ENCODE data around the gene TMEM213. TPM values are rescaled to one million over a fixed set of nuclear protein-coding genes. Genes with fewer than 3 reads are reported as not detected.

The TMEM213 gene
- total RNA-seq, 1 donor from 2014 or later, result not detected

- peaks cover 2% of the 10 kb centered on the region for H3K9me3 Mint-ChIP-seq
These were observed 35.8 kb downstream of the TMEM213 start for GRCh38 chr7:138833596-138833995.

GRCh38 chr7:138834583-138834982 is 36.8 kb downstream of the TMEM213 start:
- no peaks in the 10 kb centered on the region for H4K20me1 ChIP-seq (ENCODE audit: low read depth)
- Mint-ChIP-seq H3K36me3 (peaks cover 34% of the 10 kb centered on the region), H3K27me3 (ENCODE audit: insufficient read depth, low read depth) (no peaks in the 10 kb centered on the region), H3K4me1 (no peaks in the 10 kb centered on the region), H3K9me3 (peaks cover 1% of the 10 kb centered on the region), H3K4me3 (no peak overlapping the region), H3K27ac (no peak overlapping the region)
- no peak overlapping the region for H3K4me3 ChIP-seq
- no peak overlapping the region for H3K9ac ChIP-seq
- no peaks in the 10 kb centered on the region for H3F3A ChIP-seq (ENCODE audit: low read depth)
- H3K27ac ChIP-seq, result no peak overlapping the region
- no peak overlapping the region for H2AFZ ChIP-seq (replicated peaks)
- no peaks in the 10 kb centered on the region for H3K36me3 ChIP-seq
- no peaks in the 10 kb centered on the region for H3K79me2 ChIP-seq (ENCODE audit: low read depth)
- TF ChIP-seq CTCF (IDR thresholded peaks at IDR 0.05) (no peak), EZH2phosphoT487 (IDR thresholded peaks at IDR 0.05) (no peak), EZH2 (IDR thresholded peaks at IDR 0.05) (no peak)
- no peaks in the 10 kb centered on the region for H3K9me3 ChIP-seq (ENCODE audit: low read depth)
- DNase-seq (ENCODE audit: low spot score), result no peak
- no peak overlapping the region for H3K4me2 ChIP-seq
- H3K4me1 ChIP-seq, result no peaks in the 10 kb centered on the region
- H3K27me3 ChIP-seq, result no peaks in the 10 kb centered on the region

More at GRCh38 chr7:138833596-138833995, 35.8 kb downstream of the TMEM213 start:
- TF ChIP-seq EZH2 (IDR thresholded peaks at IDR 0.05), result no peak
- no peak for TF ChIP-seq EZH2phosphoT487 (IDR thresholded peaks at IDR 0.05)
- no peak for TF ChIP-seq CTCF (IDR thresholded peaks at IDR 0.05)
- H3K27me3 ChIP-seq, result no peaks in the 10 kb centered on the region
- no peak overlapping the region for H2AFZ ChIP-seq (replicated peaks)
- no peaks in the 10 kb centered on the region for H3K4me1 ChIP-seq
- H4K20me1 ChIP-seq (ENCODE audit: low read depth), result no peaks in the 10 kb centered on the region
- no peaks in the 10 kb centered on the region for H3F3A ChIP-seq (ENCODE audit: low read depth)
- Mint-ChIP-seq H3K4me1 (no peaks in the 10 kb centered on the region), H3K27ac (no peak overlapping the region), H3K27me3 (ENCODE audit: insufficient read depth, low read depth) (no peaks in the 10 kb centered on the region), H3K4me3 (no peak overlapping the region), H3K36me3 (peaks cover 31% of the 10 kb centered on the region)
- no peaks in the 10 kb centered on the region for H3K79me2 ChIP-seq (ENCODE audit: low read depth)
- no peak overlapping the region for H3K4me3 ChIP-seq
- H3K36me3 ChIP-seq, result no peaks in the 10 kb centered on the region
- H3K27ac ChIP-seq, result no peak overlapping the region
- no peak overlapping the region for H3K9ac ChIP-seq
- DNase-seq (ENCODE audit: low spot score), result no peak
- no peaks in the 10 kb centered on the region for H3K9me3 ChIP-seq (ENCODE audit: low read depth)
- no peak overlapping the region for H3K4me2 ChIP-seq

- no peak overlapping the region for H3K4me3 ChIP-seq
- Mint-ChIP-seq H3K27me3 (ENCODE audit: insufficient read depth, low read depth) (no peaks in the 10 kb centered on the region), H3K4me1 (no peaks in the 10 kb centered on the region), H3K4me3 (no peak overlapping the region), H3K9me3 (no peaks in the 10 kb centered on the region), H3K27ac (no peak overlapping the region), H3K36me3 (peaks cover 37% of the 10 kb centered on the region)
- no peak overlapping the region for H2AFZ ChIP-seq (replicated peaks)
- H3K27ac ChIP-seq, result no peak overlapping the region
- H4K20me1 ChIP-seq (ENCODE audit: low read depth), result no peaks in the 10 kb centered on the region
- no peaks in the 10 kb centered on the region for H3F3A ChIP-seq (ENCODE audit: low read depth)
- H3K9ac ChIP-seq, result no peak overlapping the region
- TF ChIP-seq EZH2phosphoT487 (IDR thresholded peaks at IDR 0.05) (no peak), EZH2 (IDR thresholded peaks at IDR 0.05) (no peak), CTCF (IDR thresholded peaks at IDR 0.05) (no peak)
- no peaks in the 10 kb centered on the region for H3K9me3 ChIP-seq (ENCODE audit: low read depth)
- H3K79me2 ChIP-seq (ENCODE audit: low read depth), result no peaks in the 10 kb centered on the region
- no peak overlapping the region for H3K4me2 ChIP-seq
- no peaks in the 10 kb centered on the region for H3K4me1 ChIP-seq
- no peaks in the 10 kb centered on the region for H3K27me3 ChIP-seq
- no peak for DNase-seq (ENCODE audit: low spot score)
- no peaks in the 10 kb centered on the region for H3K36me3 ChIP-seq
These were observed 37.3 kb downstream of the TMEM213 start for GRCh38 chr7:138835087-138835486.

Measured in neural progenitor cell (in vitro differentiated cells).